Neuron (in vitro differentiated cells): ENCODE results near the gene ATP6V1D.

Source experiments
- H2AFZ ChIP-seq: one replicate; pipeline ENCODE4 v1.6.1; 2013; ENCODE audit warnings: low read depth, mild to moderate bottlenecking, inconsistent platforms, low read length, moderate library complexity
- H3K27me3 ChIP-seq: one replicate; pipeline ENCODE4 v1.6.1; 2013; ENCODE audit warnings: low read length; ENCODE audit not compliant: insufficient read depth
- H3K36me3 ChIP-seq: one replicate; pipeline ENCODE4 v1.6.1; 2013; ENCODE audit warnings: low read length; ENCODE audit not compliant: insufficient read depth
- H3K4me1 ChIP-seq: one replicate; pipeline ENCODE4 v1.6.1; 2013; ENCODE audit warnings: low read length; ENCODE audit not compliant: insufficient read depth
- H3K4me3 ChIP-seq: 2 replicates; pipeline ENCODE4 v1.5.1; 2013; ENCODE audit warnings: mild to moderate bottlenecking, low read length, moderate library complexity
- H3K9me3 ChIP-seq: one replicate; pipeline ENCODE4 v1.6.1; 2013; ENCODE audit warnings: low read length

The ATP6V1D gene

GRCh38 chr14:67317822-67318221, 41.8 kb downstream of the ATP6V1D start:
- no peaks in the 10 kb centered on the region for H3K27me3 ChIP-seq
- H3K36me3 ChIP-seq, result peaks cover 75% of the 10 kb centered on the region
- H3K4me1 ChIP-seq, result no peaks in the 10 kb centered on the region
- no peaks in the 10 kb centered on the region for H3K9me3 ChIP-seq
- H2AFZ ChIP-seq, result no peak overlapping the region
- H3K4me3 ChIP-seq, result no peak overlapping the region

DNA sequence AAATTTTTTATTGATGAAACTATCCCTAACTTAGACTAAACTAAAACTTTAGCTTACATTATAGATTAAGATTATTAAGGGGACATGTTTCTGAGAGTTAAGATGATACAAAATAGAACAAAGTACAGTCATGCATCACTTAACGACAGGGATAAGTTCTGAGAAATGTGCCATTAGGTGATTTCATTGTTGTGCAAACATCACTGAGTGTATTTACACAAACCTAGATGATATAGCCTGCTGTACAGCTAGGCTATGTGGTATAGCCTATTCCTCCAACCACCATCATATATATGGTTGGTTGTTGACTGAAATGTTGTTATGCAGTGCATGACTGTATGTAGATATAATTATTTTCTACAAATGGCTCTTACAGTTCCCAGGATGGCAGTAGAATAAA, 46.5 kb downstream of the ATP6V1D start:
- no peaks in the 10 kb centered on the region for H3K9me3 ChIP-seq
- no peaks in the 10 kb centered on the region for H3K4me1 ChIP-seq
- no peak overlapping the region for H3K4me3 ChIP-seq
- H3K36me3 ChIP-seq, result peaks cover 64% of the 10 kb centered on the region
- H2AFZ ChIP-seq, result no peak overlapping the region
- H3K27me3 ChIP-seq, result no peaks in the 10 kb centered on the region

- Histone ChIP-seq H3K36me3 (peaks cover 57% of the 10 kb centered on the region), H3K9me3 (no peaks in the 10 kb centered on the region), H3K4me1 (no peaks in the 10 kb centered on the region), H2AFZ (no peak overlapping the region), H3K4me3 (no peak overlapping the region), H3K27me3 (no peaks in the 10 kb centered on the region)
Observed at GRCh38 chr14:67311868-67312267, 47.7 kb downstream of the ATP6V1D start.
